K562 (cell line): ENCODE data around the gene SOAT1. TPM values are rescaled to one million over a fixed set of nuclear protein-coding genes. Genes with fewer than 3 reads are reported as not detected.
A peak's percentile ranks its signal among the peaks of the same experiment; 100 is the strongest.

Source experiments
- ATAC-seq: fragments of 200-7000 bp; cut with Tn5 transposase; 3 replicates; pipeline ENCODE4 v1.9.1; 2020; ENCODE audit warnings: moderate library complexity
- BruUV-seq: library from RNA; stranded (reverse); fragments of 400-500 nt; replicated peaks from 2 replicates; lab custom pipeline; 2021; lab: Mats Ljungman, UMichigan
- CTCF ChIA-PET: fragments of 300-600 bp; formaldehyde crosslinking; extraction: SDS; loops from one replicate; lab custom pipeline; 2021; ENCODE audit warnings: low intra/inter-chr PET ratio; lab: Yijun Ruan, JAX
- POLR2A ChIA-PET: fragments of 300-600, 350-650 bp; sonication (Branson Sonifier 250); formaldehyde crosslinking; extraction: SDS; loops from one replicate; lab custom pipeline; 2021; ENCODE audit warnings: antibody characterized with exemption, inconsistent platforms; lab: Yijun Ruan, JAX
- DNase-seq, 4 experiments: peaks; one replicate each; pipeline versions ENCODE4 v3.0.0 to v3.0.0-alpha.2; 2011 to 2018; ENCODE audit warnings: low spot score in 3 of 4, mixed read lengths in 3 of 4; ENCODE audit errors: extremely low read depth in 1 of 4
- FAIRE-seq: peaks from 2 replicates; lab custom pipeline; 2011; peaks lifted over from hg19 to GRCh38; lab: Jason Lieb, UNC
- H2AFZ ChIP-seq: 2 replicates; pipeline ENCODE4 v1.6.0; 2011; ENCODE audit warnings: low read depth, low read length, control low read depth, inconsistent platforms
- H3K27ac ChIP-seq: fragments of 200-600 bp; 3 replicates; pipeline ENCODE4 v1.8.0; 2011; ENCODE audit warnings: low read depth, mild to moderate bottlenecking, control low read depth, inconsistent platforms, low read length, moderate library complexity, mixed read lengths; ENCODE audit errors: extremely low read depth
- H3K27me3 ChIP-seq, 2 experiments: fragments of 300-600 bp in 1 of 2; 2 replicates in 1 of 2; 3 replicates in 1 of 2; pipeline versions ENCODE4 v1.6.0 to v1.8.0; 2011; ENCODE audit warnings: inconsistent platforms in 2 of 2, low read length in 2 of 2, mild to moderate bottlenecking in 1 of 2, mixed read lengths in 1 of 2, moderate library complexity in 1 of 2; ENCODE audit not compliant: control insufficient read depth in 2 of 2, insufficient read depth in 2 of 2
- H3K36me3 ChIP-seq: fragments of 300-600 bp; 3 replicates; pipeline ENCODE4 v1.8.0; 2011; ENCODE audit warnings: mild to moderate bottlenecking, low read length, inconsistent platforms; ENCODE audit not compliant: control insufficient read depth, insufficient read depth
- H3K4me1 ChIP-seq, 2 experiments: fragments of 200-600 bp in 1 of 2; replicated peaks in 1 of 2; 2 replicates in 1 of 2; 3 replicates in 1 of 2; pipeline versions ENCODE4 v1.5.1 to v1.8.0; 2011; ENCODE audit warnings: inconsistent platforms in 2 of 2, low read length in 2 of 2, mild to moderate bottlenecking in 1 of 2, mixed read lengths in 1 of 2, moderate library complexity in 1 of 2; ENCODE audit not compliant: control insufficient read depth in 2 of 2, insufficient read depth in 2 of 2
- H3K4me2 ChIP-seq: 2 replicates; pipeline ENCODE4 v1.6.1; 2011; ENCODE audit warnings: low read length, control low read depth, inconsistent platforms, mixed read lengths; ENCODE audit not compliant: insufficient read depth
- H3K4me3 ChIP-seq: fragments of 200-600 bp; sonication (generic), shearing (Covaris generic); 2 replicates; pipeline ENCODE4 v1.5.1; 2016; ENCODE audit warnings: control low read depth, inconsistent platforms
- H3K79me2 ChIP-seq: fragments of 200-600 bp; 3 replicates; pipeline ENCODE4 v1.8.0; 2011; ENCODE audit warnings: low read length, inconsistent platforms; ENCODE audit not compliant: control insufficient read depth, insufficient read depth
- H3K9ac ChIP-seq, 2 experiments: 2 replicates each; pipeline versions ENCODE4 v1.6.0 to v1.6.1; 2011; ENCODE audit warnings: low read depth in 2 of 2, low read length in 2 of 2, control low read depth in 1 of 2, inconsistent platforms in 1 of 2, mild to moderate bottlenecking in 1 of 2, mixed read lengths in 1 of 2; ENCODE audit not compliant: insufficient read depth in 1 of 2
- H3K9me1 ChIP-seq: one replicate; pipeline ENCODE4 v1.6.0; 2011; ENCODE audit warnings: inconsistent platforms, mild to moderate bottlenecking, low read length, moderate library complexity; ENCODE audit not compliant: control insufficient read depth, insufficient read depth
- H3K9me3 ChIP-seq: replicated peaks from 2 replicates; pipeline ENCODE4 v1.5.1; 2011; ENCODE audit warnings: low read depth, low read length, inconsistent platforms; ENCODE audit not compliant: control insufficient read depth, insufficient read depth
- H4K20me1 ChIP-seq: replicated peaks from 2 replicates; pipeline ENCODE4 v1.6.1; 2011; ENCODE audit warnings: low read length, inconsistent platforms, mixed read lengths; ENCODE audit not compliant: control insufficient read depth, insufficient read depth
- BDP1 ChIP-seq: IDR thresholded peaks from 3 replicates; pipeline ENCODE4 v1.6.1; 2011; ENCODE audit not compliant: insufficient read length, insufficient read depth
- CBFB ChIP-seq: sonication (generic); formaldehyde crosslinking; IDR thresholded peaks from 2 replicates; pipeline ENCODE4 v1.4.0; 2020; ENCODE audit warnings: mild to moderate bottlenecking, missing genetic modification reagents
- CC2D1A ChIP-seq: fragments of 450-650 bp; IDR thresholded peaks from 2 replicates; pipeline ENCODE4 v1.6.1; 2017; ENCODE audit warnings: mild to moderate bottlenecking
- FOXK2 ChIP-seq, 2 experiments: fragments of 450-650 bp; IDR thresholded peaks in 1 of 2; conservative IDR thresholded peaks in 1 of 2; 2 replicates each; pipeline ENCODE4 v1.6.1; 2016; ENCODE audit warnings: low read depth in 2 of 2, mild to moderate bottlenecking in 1 of 2
- ILF3 ChIP-seq: fragments of 450-650 bp; IDR thresholded peaks from 2 replicates; pipeline ENCODE4 v1.6.1; 2018; ENCODE audit warnings: antibody characterized with exemption, mild to moderate bottlenecking, moderate library complexity, borderline replicate concordance
- KAT2B ChIP-seq: IDR thresholded peaks from one replicate; pipeline ENCODE4 v1.6.1; 2012; ENCODE audit warnings: low read depth, mild to moderate bottlenecking, control low read depth, inconsistent platforms, low read length, moderate library complexity
- MTF1 ChIP-seq: fragments of 250-450 bp; sonication (Bioruptor Pico); IDR thresholded peaks from 2 replicates; pipeline ENCODE4 v1.9.0; 2021; ENCODE audit warnings: moderate library complexity, mild to moderate bottlenecking, inconsistent platforms, borderline replicate concordance
- POLR2H ChIP-seq: IDR thresholded peaks from 2 replicates; pipeline ENCODE4 v1.6.1; 2016; ENCODE audit warnings: missing genetic modification characterization, low read depth, mild to moderate bottlenecking, control low read depth, missing compliant biosample characterization, moderate library complexity
- RBM22 ChIP-seq: fragments of 200-400 bp; formaldehyde crosslinking; IDR thresholded peaks from 2 replicates; pipeline ENCODE4 v1.6.1; 2018; ENCODE audit warnings: low read length, low read depth; ENCODE audit not compliant: poor library complexity, severe bottlenecking
- SRSF3 ChIP-seq: fragments of 200-400 bp; formaldehyde crosslinking; IDR thresholded peaks from 2 replicates; pipeline ENCODE4 v1.6.1; 2016; ENCODE audit warnings: mild to moderate bottlenecking, low read length, moderate library complexity; ENCODE audit not compliant: insufficient read depth
- ZNF436 ChIP-seq: fragments of 250-450, 450-650 bp; sonication (Bioruptor Pico); formaldehyde crosslinking; IDR thresholded peaks from 2 replicates; pipeline ENCODE4 v1.7.0; 2020; ENCODE audit warnings: mild to moderate bottlenecking
- WGBS: fragments of 100-300 bp; shearing (Covaris generic); methylation state at CpG from one replicate; pipeline ENCODE4 v1.1.6; 2016; ENCODE audit warnings: low coverage, mixed read lengths; ENCODE audit not compliant: insufficient coverage; ENCODE audit errors: missing lambda C conversion rate; 5-methylcytosine and 5-hydroxymethylcytosine counted together
- in situ Hi-C: fragments of 300-500 bp; cut with MboI; formaldehyde crosslinking; loops from 4 replicates; pipeline ENCODE4 v1.15.0; 2018; ENCODE audit warnings: inconsistent platforms, mixed read lengths
- intact Hi-C: fragments of 100-400 bp; cut with micrococcal nuclease; formaldehyde crosslinking; loops from 2 replicates; pipeline ENCODE4 v1.14.2; 2022
- polyA plus RNA-seq, 8 experiments: library from polyadenylated mRNA; depleted of rRNA in 4 of 8; stranded (reverse) in 5 of 8; unstranded in 3 of 8; fragments of >200 nt; fragmentation: Nextera tagmentation in 2 of 8; fragmentation: Illumina TruSeq in 1 of 8; extraction: Ambion mirVana in 2 of 8; extraction: Trizol in 1 of 8; gene quantifications; 2 replicates each; pipeline versions ENCODE4 v1.2.1 to v1.2.3, GENCODE V29; 2011 to 2014; ENCODE audit warnings: inconsistent platforms in 1 of 8, missing spikeins in 1 of 8
- total RNA-seq, 7 experiments: library from RNA; depleted of rRNA in 6 of 7; stranded (reverse); fragments of >200 nt in 6 of 7; fragmentation: Illumina TruSeq in 2 of 7; extraction: Trizol in 2 of 7; gene quantifications; 2 replicates each; pipeline versions ENCODE4 v1.2.1 to v1.2.3, GENCODE V29; 2011 to 2021; ENCODE audit warnings: low replicate concordance in 1 of 7
- TF ChIP-seq, protein P1 (sequence below): fragments of 250-450 bp; sonication (Bioruptor Pico); IDR thresholded peaks from 2 replicates; pipeline ENCODE4 v1.8.0; 2021; ENCODE audit warnings: mild to moderate bottlenecking, moderate library complexity
- TF ChIP-seq, protein P2 (sequence below): IDR thresholded peaks from 3 replicates; pipeline ENCODE4 v1.6.1; 2011; ENCODE audit warnings: borderline replicate concordance, mild to moderate bottlenecking, moderate library complexity; ENCODE audit not compliant: insufficient read length; ENCODE audit errors: extremely low read depth

SOAT1 gene
- total and polyA plus RNA-seq, 9 of the 15 experiments (the other 6 are each of a cell fraction or from before 2014, with no cell fraction given) = 5.5 to 29.1 (median 17.3) TPM

DNA sequence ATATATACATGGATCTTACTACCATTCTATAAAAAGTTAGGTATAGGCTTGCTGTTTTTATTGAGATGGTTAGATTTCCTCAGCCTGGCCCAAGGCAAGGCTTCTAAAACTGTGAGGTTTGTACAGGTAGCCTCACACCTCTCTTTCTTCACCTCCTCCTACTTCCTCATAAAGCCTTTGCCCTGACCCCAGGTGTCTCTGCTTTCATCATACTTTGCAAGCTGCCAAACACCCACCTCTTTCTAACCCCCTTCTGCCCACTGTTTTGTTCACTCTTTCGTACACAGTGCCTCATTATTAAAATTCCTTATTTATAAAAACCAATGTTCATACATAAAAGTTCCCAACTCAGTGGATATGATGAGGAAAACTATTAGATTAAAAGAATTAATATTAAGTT is 31.4 kb upstream of the SOAT1 start:
- TF ChIP-seq ZNF436 (CRISPR knock-in tag) = no peak
- ATAC-seq (no peak), DNase-seq (no peak), FAIRE-seq (no peak)
- H2AFZ ChIP-seq = no peak overlapping the region
- H3K9me1 ChIP-seq = no peaks in the 10 kb centered on the region
- H3K4me3 ChIP-seq = no peak overlapping the region
- no peaks in the 10 kb centered on the region for H4K20me1 ChIP-seq
- no peaks in the 10 kb centered on the region for H3K9me3 ChIP-seq
- H3K4me1 ChIP-seq = no peaks in the 10 kb centered on the region
- peaks cover 0 to 10% of the 10 kb centered on the region in 2 experiments; a peak in 3 of 5 replicates for H3K27me3 ChIP-seq
- H3K27ac ChIP-seq = no peak overlapping the region
- intact Hi-C loops = no loop called here
- in situ Hi-C loops = no loop called here
- 18% methylated on average over 1 of the region's 1 CpG for WGBS
- POLR2A ChIA-PET = no interaction called here
- H3K79me2 ChIP-seq = no peaks in the 10 kb centered on the region
- BruUV-seq = no TSS peak
- H3K4me2 ChIP-seq = no peak overlapping the region
- H3K36me3 ChIP-seq = no peaks in the 10 kb centered on the region
- CTCF ChIA-PET = no interaction called here
- no peak overlapping the region for H3K9ac ChIP-seq

DNA sequence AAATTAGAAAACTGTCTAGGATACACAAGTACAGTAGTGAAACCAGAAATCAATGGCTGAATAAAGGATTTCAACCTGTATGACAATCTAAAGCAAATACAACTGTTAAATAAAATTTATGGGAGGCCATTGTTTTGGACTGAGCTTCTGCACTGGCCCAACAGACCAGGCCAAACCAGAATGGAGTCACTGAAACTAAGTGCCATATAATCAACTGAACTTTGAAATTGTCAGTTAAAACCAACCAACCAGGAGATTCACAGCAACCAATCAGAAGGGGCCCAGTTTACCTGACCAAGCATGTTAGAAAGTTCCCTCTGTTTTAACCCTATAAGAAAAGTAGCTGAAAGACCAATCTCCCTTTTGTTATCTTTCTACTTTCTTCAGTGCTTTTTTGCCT is 30.5 kb upstream of the SOAT1 start:
- Histone ChIP-seq H3K27me3 (peaks cover 0 to 10% of the 10 kb centered on the region in 2 experiments; a peak in 3 of 5 replicates), H3K79me2 (no peaks in the 10 kb centered on the region), H2AFZ (no peak overlapping the region), H3K9ac (no peak overlapping the region), H3K9me1 (no peaks in the 10 kb centered on the region), H3K4me3 (no peak overlapping the region), H4K20me1 (no peaks in the 10 kb centered on the region), H3K36me3 (no peaks in the 10 kb centered on the region), H3K9me3 (no peaks in the 10 kb centered on the region), H3K4me1 (no peaks in the 10 kb centered on the region), H3K27ac (no peak overlapping the region), H3K4me2 (no peak overlapping the region)
- in situ Hi-C loops = no loop called here
- ATAC-seq (no peak), FAIRE-seq (peak; percentile 11), DNase-seq (no peak)
- ChIA-PET POLR2A (no interaction called here), CTCF (no interaction called here)
- intact Hi-C loops = no loop called here
- no TSS peak for BruUV-seq
- TF ChIP-seq KAT2B (no peak), MTF1 (no peak), CBFB (CRISPR knock-in tag) (no peak), CC2D1A (no peak), RBM22 (no peak), ILF3 (no peak), BDP1 (no peak), SRSF3 (no peak), FOXK2 (conservative IDR thresholded peaks at IDR 0.05 in 1 of 2, IDR thresholded peaks at IDR 0.05 in 1 of 2; ENCODE audit: low read depth in 2 of 2) (no peak), POLR2H (tag) (no peak)
- TF ChIP-seq, protein P1, sequence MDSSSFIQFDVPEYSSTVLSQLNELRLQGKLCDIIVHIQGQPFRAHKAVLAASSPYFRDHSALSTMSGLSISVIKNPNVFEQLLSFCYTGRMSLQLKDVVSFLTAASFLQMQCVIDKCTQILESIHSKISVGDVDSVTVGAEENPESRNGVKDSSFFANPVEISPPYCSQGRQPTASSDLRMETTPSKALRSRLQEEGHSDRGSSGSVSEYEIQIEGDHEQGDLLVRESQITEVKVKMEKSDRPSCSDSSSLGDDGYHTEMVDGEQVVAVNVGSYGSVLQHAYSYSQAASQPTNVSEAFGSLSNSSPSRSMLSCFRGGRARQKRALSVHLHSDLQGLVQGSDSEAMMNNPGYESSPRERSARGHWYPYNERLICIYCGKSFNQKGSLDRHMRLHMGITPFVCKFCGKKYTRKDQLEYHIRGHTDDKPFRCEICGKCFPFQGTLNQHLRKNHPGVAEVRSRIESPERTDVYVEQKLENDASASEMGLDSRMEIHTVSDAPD (CRISPR knock-in tag) = no peak
- TF ChIP-seq, protein P2, sequence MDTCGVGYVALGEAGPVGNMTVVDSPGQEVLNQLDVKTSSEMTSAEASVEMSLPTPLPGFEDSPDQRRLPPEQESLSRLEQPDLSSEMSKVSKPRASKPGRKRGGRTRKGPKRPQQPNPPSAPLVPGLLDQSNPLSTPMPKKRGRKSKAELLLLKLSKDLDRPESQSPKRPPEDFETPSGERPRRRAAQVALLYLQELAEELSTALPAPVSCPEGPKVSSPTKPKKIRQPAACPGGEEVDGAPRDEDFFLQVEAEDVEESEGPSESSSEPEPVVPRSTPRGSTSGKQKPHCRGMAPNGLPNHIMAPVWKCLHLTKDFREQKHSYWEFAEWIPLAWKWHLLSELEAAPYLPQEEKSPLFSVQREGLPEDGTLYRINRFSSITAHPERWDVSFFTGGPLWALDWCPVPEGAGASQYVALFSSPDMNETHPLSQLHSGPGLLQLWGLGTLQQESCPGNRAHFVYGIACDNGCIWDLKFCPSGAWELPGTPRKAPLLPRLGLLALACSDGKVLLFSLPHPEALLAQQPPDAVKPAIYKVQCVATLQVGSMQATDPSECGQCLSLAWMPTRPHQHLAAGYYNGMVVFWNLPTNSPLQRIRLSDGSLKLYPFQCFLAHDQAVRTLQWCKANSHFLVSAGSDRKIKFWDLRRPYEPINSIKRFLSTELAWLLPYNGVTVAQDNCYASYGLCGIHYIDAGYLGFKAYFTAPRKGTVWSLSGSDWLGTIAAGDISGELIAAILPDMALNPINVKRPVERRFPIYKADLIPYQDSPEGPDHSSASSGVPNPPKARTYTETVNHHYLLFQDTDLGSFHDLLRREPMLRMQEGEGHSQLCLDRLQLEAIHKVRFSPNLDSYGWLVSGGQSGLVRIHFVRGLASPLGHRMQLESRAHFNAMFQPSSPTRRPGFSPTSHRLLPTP = no peak
